Stomach (tissue), 9 donors: ENCODE results near the gene SETDB1. TPM values are rescaled to one million over a fixed set of nuclear protein-coding genes. Genes with fewer than 3 reads are reported as not detected.
A peak's percentile ranks its signal among the peaks of the same experiment; 100 is the strongest.

Experiments used
- DNase-seq, 2 donors: peaks; one replicate each; pipeline versions ENCODE4 v3.0.0 to v3.0.0-alpha.2; 2013 to 2019
- H3K27ac ChIP-seq, 5 donors: fragments of 200-600 bp in 4 of 5; sonication (generic) in 4 of 5; one replicate each; pipeline ENCODE4 v1.5.1; 2013 to 2019; ENCODE audit warnings: mild to moderate bottlenecking in 1 of 5, moderate library complexity in 1 of 5
- H3K27me3 ChIP-seq, 3 donors: fragments of 200-600 bp; sonication (generic); one replicate each; pipeline ENCODE4 v1.5.1; 2017 to 2019; ENCODE audit warnings: mixed run types in 1 of 3
- H3K36me3 ChIP-seq, 4 donors: fragments of 200-600 bp; sonication (generic); 1 replicate in 3 of 4; 2 replicates in 1 of 4; pipeline ENCODE4 v1.5.1; 2016 to 2019
- H3K4me1 ChIP-seq, 4 donors: fragments of 200-600 bp; sonication (generic); one replicate each; pipeline ENCODE4 v1.5.1; 2016 to 2019
- H3K4me3 ChIP-seq, 4 donors: fragments of 200-600 bp; sonication (generic) in 3 of 4; one replicate each; pipeline ENCODE4 v1.5.1; 2016 to 2019; ENCODE audit warnings: mild to moderate bottlenecking in 1 of 4
- H3K9me3 ChIP-seq, 4 donors: fragments of 200-600 bp; sonication (generic); one replicate each; pipeline ENCODE4 v1.5.1; 2016 to 2019
- CTCF ChIP-seq, 7 experiments: fragments of 450-650 bp in 4 of 7; fragments of 200-600 bp in 3 of 7; sonication (generic) in 3 of 7; IDR thresholded peaks; one replicate each; pipeline ENCODE4 v1.5.1; 2016 to 2019; ENCODE audit warnings: antibody characterized with exemption in 7 of 7, control low read depth in 2 of 7, mild to moderate bottlenecking in 1 of 7
- EP300 ChIP-seq: sonication (generic); formaldehyde crosslinking; IDR thresholded peaks from one replicate; pipeline ENCODE4 v1.6.1; 2017; ENCODE audit warnings: antibody characterized with exemption
- POLR2A ChIP-seq, 4 donors: fragments of 450-650 bp; IDR thresholded peaks; one replicate each; pipeline ENCODE4 v1.6.1; 2016; ENCODE audit warnings: antibody characterized with exemption in 4 of 4, control low read depth in 2 of 4, mild to moderate bottlenecking in 1 of 4, moderate library complexity in 1 of 4
- POLR2AphosphoS5 ChIP-seq, 3 donors: sonication (generic); formaldehyde crosslinking; IDR thresholded peaks; one replicate each; pipeline ENCODE4 v1.6.1; 2016; ENCODE audit warnings: antibody characterized with exemption in 3 of 3
- WGBS, 5 donors: extraction: QIAGEN DNeasy Blood & Tissue Kit in 3 of 5; methylation state at CpG; one replicate each; pipeline versions ENCODE4 v1.1.5 to v1.1.7; 2013 to 2018; 5-methylcytosine and 5-hydroxymethylcytosine counted together
- intact Hi-C: fragments of 100-400 bp; cut with DNase I; formaldehyde crosslinking; loops from one replicate; pipeline ENCODE4 v1.15.1; 2023; ENCODE audit warnings: low total_unique reads
- polyA plus RNA-seq, 3 donors: library from polyadenylated mRNA; stranded (reverse); fragments of 200-250 nt; gene quantifications; one replicate each; pipeline ENCODE4 v1.2.3, GENCODE V29; 2013
- total RNA-seq, 5 donors: library from RNA; depleted of rRNA; stranded (reverse); fragments of >200 nt; gene quantifications; one replicate each; pipeline versions ENCODE4 v1.1.0 to v1.2.3, GENCODE V29; 2014 to 2016
- donor health status: healthy with polysubstance abuse.
- donor health status: Bipolar disorder and iron deficiency.
- donor health status: healthy.

The SETDB1 gene
- total and polyA plus RNA-seq, 8 donors, result 13.8 to 77.3 (median 29.2) TPM

- Histone ChIP-seq H3K36me3 (peaks cover 26 to 51% (median 41%) of the 10 kb centered on the region in 4 donors), H3K27me3 (no peaks in the 10 kb centered on the region), H3K27ac (peak overlapping the region in 3 of 5 donors; percentile 27 to 73 (median 48)), H3K9me3 (no peaks in the 10 kb centered on the region), H3K4me1 (peaks cover 0 to 19% (median 6%) of the 10 kb centered on the region in 4 donors), H3K4me3 (no peak overlapping the region)
- WGBS, 5 donors, result 46 to 57% (median 53%) methylated on average over 4 of the region's 4 CpGs
- TF ChIP-seq EP300, result no peak
- TF ChIP-seq POLR2A (IDR thresholded peaks at IDR 0.05), result no peak
- TF ChIP-seq POLR2AphosphoS5 (IDR thresholded peaks at IDR 0.05), result no peak
- no peak for TF ChIP-seq CTCF (IDR thresholded peaks at IDR 0.05)
- no peak for DNase-seq
- intact Hi-C loops, result no loop called here
Measured at GRCh38 chr1:150995460-150995859, 69.3 kb downstream of the SETDB1 start.

- no peak for TF ChIP-seq POLR2A (IDR thresholded peaks at IDR 0.05)
- TF ChIP-seq EP300, result no peak
- peak in 2 of 3 donors; percentile 11 to 13 for TF ChIP-seq POLR2AphosphoS5 (IDR thresholded peaks at IDR 0.05)
- TF ChIP-seq CTCF (IDR thresholded peaks at IDR 0.05), result peak in 5 of 7 experiments; percentile 75 to 93 (median 89)
- H3K36me3 ChIP-seq, result peaks cover 26 to 55% (median 46%) of the 10 kb centered on the region in 4 donors
- DNase-seq, result peak; percentile 45 to 47
- WGBS, 5 donors, result 25 to 35% (median 26%) methylated on average over 9 of the region's 9 CpGs
- no peaks in the 10 kb centered on the region for H3K27me3 ChIP-seq
- peaks cover 0 to 20% (median 6%) of the 10 kb centered on the region in 4 donors for H3K4me1 ChIP-seq
- no peak overlapping the region for H3K4me3 ChIP-seq
- peak overlapping the region in 2 of 5 donors; percentile 48 to 73 for H3K27ac ChIP-seq
- no peaks in the 10 kb centered on the region for H3K9me3 ChIP-seq
- intact Hi-C loops, result no loop called here
Measured at GRCh38 chr1:150995896-150996295, 69.7 kb downstream of the SETDB1 start.

- no peaks in the 10 kb centered on the region for H3K9me3 ChIP-seq
- peaks cover 0 to 29% (median 11%) of the 10 kb centered on the region in 4 donors for H3K4me1 ChIP-seq
- H3K4me3 ChIP-seq, result no peak overlapping the region
- TF ChIP-seq CTCF (IDR thresholded peaks at IDR 0.05) (no peak), EP300 (no peak), POLR2AphosphoS5 (IDR thresholded peaks at IDR 0.05) (no peak), POLR2A (IDR thresholded peaks at IDR 0.05) (no peak)
- no peak for DNase-seq
- intact Hi-C loops, result no loop called here
- WGBS, 5 donors, result 80 to 92% (median 83%) methylated on average over 17 to 20 of the region's 20 CpGs
- H3K36me3 ChIP-seq, result peaks cover 33 to 69% (median 59%) of the 10 kb centered on the region in 4 donors
- H3K27me3 ChIP-seq, result no peaks in the 10 kb centered on the region
- no peak overlapping the region for H3K27ac ChIP-seq
Measured at GRCh38 chr1:150997126-150997872, 71.1 kb downstream of the SETDB1 start.

GRCh38 chr1:150997949-150998348, 71.8 kb downstream of the SETDB1 start:
- intact Hi-C loops, result no loop called here
- Histone ChIP-seq H3K36me3 (peaks cover 33 to 72% (median 61%) of the 10 kb centered on the region in 4 donors), H3K27ac (no peak overlapping the region), H3K9me3 (no peaks in the 10 kb centered on the region), H3K4me1 (peaks cover under 1 to 36% (median 17%) of the 10 kb centered on the region in 4 donors), H3K4me3 (no peak overlapping the region), H3K27me3 (no peaks in the 10 kb centered on the region)
- WGBS, 5 donors, result 53 to 70% (median 62%) methylated on average over 5 of the region's 5 CpGs
- TF ChIP-seq POLR2A (IDR thresholded peaks at IDR 0.05) (no peak), POLR2AphosphoS5 (IDR thresholded peaks at IDR 0.05) (no peak), EP300 (no peak), CTCF (IDR thresholded peaks at IDR 0.05) (no peak)
- DNase-seq, result no peak
